GM10847 (cell line): ENCODE results near the gene EXD3.

Experiments
- POLR2A ChIP-seq: IDR thresholded peaks from 2 replicates; pipeline ENCODE4 v1.6.1; 2011; ENCODE audit not compliant: insufficient read length; ENCODE audit errors: extremely low read depth

EXD3 gene

DNA sequence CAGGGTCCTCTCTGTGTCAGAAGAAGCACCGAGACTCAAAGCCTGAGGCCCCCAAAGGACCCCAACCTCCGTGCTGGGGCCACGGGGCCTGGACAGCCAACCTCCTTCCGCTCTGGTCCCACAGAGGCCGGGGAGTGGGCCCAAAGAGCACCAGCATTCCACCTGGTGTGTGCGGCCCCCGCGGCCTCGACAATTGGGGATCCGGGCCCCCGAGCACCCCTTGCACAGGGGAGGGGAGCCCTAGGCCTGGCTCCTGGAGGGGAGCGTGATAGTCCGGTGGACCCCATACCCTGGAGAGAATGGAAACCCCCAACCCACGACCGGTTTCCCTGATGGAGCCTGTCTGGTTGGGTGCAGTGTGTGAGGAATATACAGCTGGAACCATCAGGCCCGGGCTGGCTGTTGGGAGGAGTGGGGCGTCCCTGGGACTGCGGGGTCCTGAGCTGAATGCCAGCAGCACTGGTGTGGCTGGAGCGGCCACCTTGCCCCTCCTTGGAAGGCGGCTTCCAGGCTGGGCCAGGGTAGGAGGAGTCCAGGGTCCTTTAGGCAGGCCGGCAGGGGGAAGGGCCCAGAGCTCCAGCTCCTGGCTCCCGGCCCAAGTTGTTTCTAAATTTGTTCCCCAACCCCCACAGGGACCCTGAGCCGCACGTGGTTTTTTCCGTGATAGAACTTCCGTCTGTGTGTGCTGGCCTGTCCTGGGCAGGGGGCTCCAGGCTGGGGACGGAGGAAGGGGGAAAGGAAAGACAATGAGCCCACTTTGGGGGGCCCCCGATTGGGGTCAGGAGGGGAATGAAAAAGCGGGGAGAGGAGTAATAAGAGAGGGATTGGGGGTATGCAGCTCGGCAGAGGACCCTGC is 146.3 kb downstream of the EXD3 start:
- TF ChIP-seq POLR2A = no peak

DNA sequence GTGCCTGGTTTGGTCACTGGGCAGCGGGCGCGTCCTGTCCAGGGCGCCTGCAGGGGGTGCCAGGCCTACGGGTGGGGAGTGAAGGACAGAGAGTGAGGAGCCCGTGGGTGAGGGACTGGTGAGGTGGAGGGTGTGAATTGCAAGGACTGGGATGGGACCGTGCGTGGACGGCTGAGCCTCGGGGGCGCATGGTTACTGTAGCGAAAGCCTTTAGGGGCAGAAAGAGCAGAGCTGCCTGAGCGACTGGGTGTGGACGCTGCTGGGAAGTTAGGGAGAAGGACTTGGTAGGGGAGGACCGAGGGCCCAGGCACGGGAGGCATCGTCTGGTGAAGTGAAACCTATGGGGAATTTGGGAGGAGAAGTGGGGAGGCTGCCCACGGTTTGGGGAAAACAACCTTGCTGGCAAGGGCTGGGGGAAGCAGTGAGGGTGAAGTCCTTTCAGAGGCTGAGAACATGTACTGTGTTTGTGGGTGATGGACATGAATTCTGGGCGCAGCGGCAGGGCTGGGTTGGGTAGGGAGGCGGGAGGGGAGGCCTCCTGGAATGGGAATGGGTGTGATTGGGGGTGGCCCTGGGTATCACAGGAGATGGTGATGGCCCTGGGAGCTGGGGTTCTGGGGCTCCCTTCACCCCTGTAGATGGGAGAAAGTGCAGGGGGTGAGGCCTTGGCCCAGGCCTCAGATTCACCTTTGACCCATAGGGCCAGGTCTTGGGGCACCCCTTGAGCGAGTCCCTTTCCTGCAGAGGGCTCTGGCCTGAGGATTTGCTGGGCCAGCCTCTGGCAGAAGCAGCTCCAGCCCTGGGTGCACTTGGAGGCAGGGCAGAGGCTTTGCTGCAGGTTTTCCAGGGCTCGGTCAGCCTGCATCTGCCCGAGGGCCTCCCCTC is 147.1 kb downstream of the EXD3 start:
- TF ChIP-seq POLR2A = no peak

- TF ChIP-seq POLR2A = no peak
Measured at GRCh38 chr9:137275203-137275587, 147.8 kb downstream of the EXD3 start.

DNA sequence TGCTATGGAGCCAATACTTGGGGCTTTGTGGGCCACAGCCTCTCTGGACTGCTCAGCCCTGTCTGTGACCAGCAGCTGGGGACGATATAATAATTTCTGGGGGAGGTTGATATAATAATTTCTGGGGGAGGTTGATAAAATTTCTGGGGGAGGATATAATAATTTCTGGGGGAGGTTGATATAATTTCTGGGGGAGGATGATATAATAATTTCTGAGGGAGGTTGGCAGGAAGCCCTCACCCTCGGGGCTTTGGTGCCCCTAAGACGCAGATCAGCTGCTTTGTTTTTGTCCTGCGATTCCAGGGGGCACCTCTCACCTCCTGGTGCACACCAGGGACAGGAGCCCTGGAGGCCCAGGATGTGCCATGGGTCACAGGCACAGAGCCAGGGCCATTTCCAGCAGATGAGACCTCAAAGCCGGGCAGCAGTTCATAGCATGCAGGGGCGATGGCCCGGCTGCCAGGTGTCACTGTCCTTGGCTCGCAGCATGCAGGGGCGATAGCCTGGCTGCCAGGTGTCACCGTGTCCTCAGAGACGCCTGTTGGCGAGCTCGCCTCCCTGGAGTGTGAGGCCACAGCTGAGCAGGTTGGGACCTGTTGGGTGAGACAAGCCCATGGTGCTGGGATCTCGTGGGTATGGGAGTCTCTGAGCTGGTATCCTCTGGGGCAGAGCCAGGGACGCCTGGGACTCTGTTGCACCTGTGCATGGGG is 149.2 kb downstream of the EXD3 start:
- TF ChIP-seq POLR2A = no peak

GRCh38 chr9:137273095-137273490 is 149.9 kb downstream of the EXD3 start:
- no peak for TF ChIP-seq POLR2A

DNA sequence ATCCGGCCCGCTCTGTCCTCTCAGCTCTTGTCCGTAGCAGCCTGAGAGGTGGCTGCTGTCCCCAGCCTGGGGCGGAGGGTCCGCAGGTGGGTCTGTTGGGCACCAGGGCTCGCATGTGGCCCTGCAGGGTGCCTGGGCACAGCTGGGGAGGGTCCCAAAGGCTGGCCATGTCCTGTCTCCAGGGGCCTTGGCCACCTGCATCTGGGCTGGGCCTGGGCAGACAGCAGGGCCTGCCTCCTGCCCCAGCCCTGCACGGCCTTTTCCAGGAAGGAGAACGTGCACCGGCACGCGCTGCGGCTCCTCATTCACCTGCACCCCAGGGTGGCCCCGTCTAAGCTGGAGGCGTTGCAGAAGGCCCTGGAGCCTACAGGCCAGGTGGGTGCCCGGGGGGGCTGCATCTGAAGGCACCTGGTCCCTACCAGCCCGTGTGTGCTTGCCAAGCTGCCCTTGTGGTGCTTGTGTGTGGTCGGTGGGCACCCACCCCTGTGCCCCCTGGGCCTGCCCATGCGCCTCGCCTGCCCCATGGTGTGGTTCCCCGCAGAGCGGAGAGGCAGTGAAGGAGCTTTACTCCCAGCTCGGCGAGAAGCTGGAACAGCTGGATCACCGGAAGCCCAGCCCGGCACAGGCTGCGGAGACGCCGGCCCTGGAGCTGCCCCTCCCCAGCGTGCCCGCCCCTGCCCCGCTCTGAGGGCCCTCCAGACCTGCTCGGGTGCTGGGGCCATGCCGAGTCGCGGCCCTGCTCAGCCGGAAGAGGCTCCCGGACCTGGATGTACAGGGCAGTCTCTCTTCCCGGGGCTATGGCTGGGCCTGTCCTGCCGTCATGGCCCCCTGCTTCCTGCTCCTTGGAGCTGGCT is 150.5 kb downstream of the EXD3 start:
- TF ChIP-seq POLR2A = no peak

DNA sequence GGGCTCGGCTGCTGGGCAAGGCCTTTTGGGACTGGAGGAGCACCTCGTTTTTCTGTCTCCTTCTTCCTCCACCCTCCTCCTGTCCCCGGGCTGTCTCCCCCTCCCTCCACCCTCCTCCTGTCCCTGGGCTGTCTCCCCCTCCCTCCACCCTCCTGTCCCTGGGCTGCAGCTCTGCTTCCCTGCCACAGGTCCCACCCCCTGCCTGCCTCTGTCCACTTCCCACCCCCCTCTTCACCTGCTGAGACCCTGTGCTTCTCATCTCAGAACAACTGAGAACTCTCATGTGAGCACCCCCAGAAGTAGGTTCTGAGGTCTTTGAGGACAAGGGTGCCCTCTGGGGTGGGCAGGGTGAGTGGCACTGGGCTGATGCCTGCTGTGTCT is 151.3 kb downstream of the EXD3 start:
- TF ChIP-seq POLR2A = no peak

GRCh38 chr9:137270929-137271695 is 151.8 kb downstream of the EXD3 start:
- no peak for TF ChIP-seq POLR2A

GRCh38 chr9:137269231-137269772 is 153.7 kb downstream of the EXD3 start:
- no peak for TF ChIP-seq POLR2A

DNA sequence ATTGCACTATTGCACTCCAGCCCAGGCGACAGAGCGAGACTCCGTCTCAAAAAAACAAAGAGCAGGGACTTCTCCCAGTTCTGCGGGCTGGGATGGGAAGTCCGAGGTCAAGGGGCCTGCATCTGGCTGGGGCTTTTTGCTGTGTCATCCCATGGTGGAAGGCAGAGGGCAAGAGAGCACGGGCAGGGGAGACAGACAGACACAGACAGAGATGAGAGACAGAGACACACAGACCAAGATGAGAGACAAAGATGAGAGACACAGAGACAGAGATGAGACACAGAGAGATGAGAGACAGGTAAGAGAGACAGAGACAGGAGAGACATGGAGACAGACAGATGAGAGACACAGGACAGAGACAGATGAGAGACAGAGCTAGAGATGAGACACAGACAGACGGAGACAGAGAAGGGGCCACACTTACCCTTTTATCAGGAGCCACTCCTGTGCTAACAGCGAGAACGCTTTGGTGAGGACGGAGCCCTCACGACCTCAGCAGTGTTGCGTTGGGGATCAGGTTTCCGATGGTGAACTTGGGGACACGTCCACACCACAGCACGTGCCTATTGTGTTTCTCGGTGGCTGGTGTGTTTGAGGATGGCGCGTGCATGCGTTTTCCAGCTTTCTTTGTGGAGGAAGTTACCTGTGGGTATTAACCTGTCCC is 154.3 kb downstream of the EXD3 start:
- no peak for TF ChIP-seq POLR2A

DNA sequence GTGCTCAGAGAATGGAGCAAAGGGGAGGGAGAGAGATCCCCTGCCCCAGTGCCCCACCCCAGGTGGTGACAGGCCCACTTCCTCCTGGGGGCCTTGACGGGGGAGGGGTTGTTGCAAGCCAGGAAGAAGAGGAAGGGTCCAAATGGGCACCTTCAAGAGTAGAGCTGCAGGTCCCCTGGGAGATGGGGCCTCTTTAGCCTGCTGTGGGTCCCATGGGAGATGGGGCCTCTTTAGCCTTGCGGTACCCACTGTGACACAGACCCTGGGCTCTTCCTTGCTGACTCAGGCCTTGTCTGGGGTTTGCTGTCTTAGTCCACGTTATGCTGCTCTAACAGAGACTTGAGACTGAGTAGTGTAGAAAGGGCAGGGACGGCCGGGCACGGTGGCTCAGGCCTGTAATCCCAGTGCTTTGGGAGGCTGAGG is 155.0 kb downstream of the EXD3 start:
- TF ChIP-seq POLR2A = no peak

GRCh38 chr9:137266585-137267453 is 156.1 kb downstream of the EXD3 start:
- TF ChIP-seq POLR2A = no peak
